Measurements from ENCODE around the gene KLHL4. TPM values are rescaled to one million over a fixed set of nuclear protein-coding genes. Genes with fewer than 3 reads are reported as not detected.
"Not testable (repeated sequence)": the region's sequence is repeated elsewhere in the genome, so short reads cannot be mapped to it uniquely, and the experiment has no call there.

Gene KLHL4
- 10 to 100 TPM in 1 of 2 donors, under 1 TPM in 1; 0.23 to 31.1 TPM for total RNA-seq

- Histone ChIP-seq H3K9me3 (no peaks in the 10 kb centered on the region), H3K27ac (no peak within 1 kb of the TSS), H3K36me3 (no peaks in the 10 kb centered on the region), H3K4me1 (replicated peaks) (no peaks in the 10 kb centered on the region), H3K27me3 (replicated peaks; ENCODE audit: insufficient read depth) (no peaks in the 10 kb centered on the region), H3K4me3 (no peak within 1 kb of the TSS)
- TF ChIP-seq, protein P1, sequence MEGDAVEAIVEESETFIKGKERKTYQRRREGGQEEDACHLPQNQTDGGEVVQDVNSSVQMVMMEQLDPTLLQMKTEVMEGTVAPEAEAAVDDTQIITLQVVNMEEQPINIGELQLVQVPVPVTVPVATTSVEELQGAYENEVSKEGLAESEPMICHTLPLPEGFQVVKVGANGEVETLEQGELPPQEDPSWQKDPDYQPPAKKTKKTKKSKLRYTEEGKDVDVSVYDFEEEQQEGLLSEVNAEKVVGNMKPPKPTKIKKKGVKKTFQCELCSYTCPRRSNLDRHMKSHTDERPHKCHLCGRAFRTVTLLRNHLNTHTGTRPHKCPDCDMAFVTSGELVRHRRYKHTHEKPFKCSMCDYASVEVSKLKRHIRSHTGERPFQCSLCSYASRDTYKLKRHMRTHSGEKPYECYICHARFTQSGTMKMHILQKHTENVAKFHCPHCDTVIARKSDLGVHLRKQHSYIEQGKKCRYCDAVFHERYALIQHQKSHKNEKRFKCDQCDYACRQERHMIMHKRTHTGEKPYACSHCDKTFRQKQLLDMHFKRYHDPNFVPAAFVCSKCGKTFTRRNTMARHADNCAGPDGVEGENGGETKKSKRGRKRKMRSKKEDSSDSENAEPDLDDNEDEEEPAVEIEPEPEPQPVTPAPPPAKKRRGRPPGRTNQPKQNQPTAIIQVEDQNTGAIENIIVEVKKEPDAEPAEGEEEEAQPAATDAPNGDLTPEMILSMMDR (IDR thresholded peaks at IDR 0.05), result no peak
- no peak for TF ChIP-seq POLR2AphosphoS5 (IDR thresholded peaks at IDR 0.05)
- TF ChIP-seq POLR2A (IDR thresholded peaks at IDR 0.05), result no peak
- WGBS, result 2% methylated on average over 8 of the region's 8 CpGs
- intact Hi-C loops (cut with DNase I), result no loop called here
- DNase-seq (ENCODE audit: low spot score), result no peak
Observed at GRCh38 chrX:87517571-87518141, at the start of gene KLHL4. Gene KLHL4, plus strand, starts transcription at chrX:87517802. Its CDS starts 92 bp downstream, at chrX:87517894.

DNA sequence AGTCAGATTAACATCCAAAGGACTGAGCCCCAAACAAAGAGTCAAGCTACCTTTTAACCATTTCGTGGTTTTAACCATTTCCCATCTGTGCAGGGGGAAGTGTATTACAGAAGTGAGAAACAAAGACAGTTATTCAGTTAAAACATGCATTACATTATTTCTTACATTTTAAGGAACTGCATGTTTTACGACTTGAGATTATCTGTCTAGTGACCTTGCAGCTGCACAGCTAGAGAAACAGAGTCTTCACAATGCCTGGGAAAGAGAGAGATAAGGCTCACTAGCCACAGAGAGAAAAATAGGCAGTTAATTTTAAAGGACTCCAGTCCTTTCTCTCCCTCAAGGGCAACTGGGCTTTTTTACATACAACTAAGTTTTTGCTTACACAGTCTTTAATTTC, 48.7 kb upstream of the KLHL4 start:
- Histone ChIP-seq H3K4me3 (no peak overlapping the region), H3K36me3 (no peaks in the 10 kb centered on the region), H3K9me3 (no peaks in the 10 kb centered on the region), H3K27ac (no peak overlapping the region), H3K27me3 (replicated peaks; ENCODE audit: insufficient read depth) (no peaks in the 10 kb centered on the region), H3K4me1 (replicated peaks) (no peaks in the 10 kb centered on the region)
- intact Hi-C loops (cut with DNase I), result no loop called here
- no peak for DNase-seq (ENCODE audit: low spot score)
- WGBS, result 47% methylated on average over 2 of the region's 2 CpGs
- TF ChIP-seq, protein P1 (IDR thresholded peaks at IDR 0.05), result no peak
- TF ChIP-seq POLR2AphosphoS5 (IDR thresholded peaks at IDR 0.05) (no peak), POLR2A (IDR thresholded peaks at IDR 0.05) (no peak)

DNA sequence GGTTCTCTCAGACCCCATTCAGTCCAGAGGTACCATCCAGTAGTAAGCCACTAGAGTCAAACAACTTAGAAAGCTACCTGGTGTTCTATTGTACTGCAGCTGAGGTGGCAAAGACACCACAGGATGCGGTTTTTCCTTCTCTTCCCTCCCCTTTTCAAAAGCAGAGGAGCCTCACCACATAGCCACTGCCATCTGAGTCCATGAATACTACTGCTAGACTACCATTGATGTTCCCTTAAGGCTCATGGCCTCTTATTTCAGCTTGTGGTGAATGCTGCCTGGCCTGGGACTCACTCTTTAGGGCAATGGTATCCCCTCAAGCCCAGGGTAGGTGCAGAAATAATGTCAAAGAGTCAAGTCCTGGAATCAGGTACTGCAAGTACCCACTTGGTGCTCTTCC, 41.8 kb upstream of the KLHL4 start:
- Histone ChIP-seq H3K4me3 (no peak overlapping the region), H3K4me1 (replicated peaks) (no peaks in the 10 kb centered on the region), H3K27ac (no peak overlapping the region), H3K36me3 (no peaks in the 10 kb centered on the region), H3K9me3 (no peaks in the 10 kb centered on the region), H3K27me3 (replicated peaks; ENCODE audit: insufficient read depth) (no peaks in the 10 kb centered on the region)
- TF ChIP-seq POLR2A (IDR thresholded peaks at IDR 0.05), result no peak
- TF ChIP-seq, protein P1 (IDR thresholded peaks at IDR 0.05), result no peak
- TF ChIP-seq POLR2AphosphoS5 (IDR thresholded peaks at IDR 0.05), result no peak
- intact Hi-C loops (cut with DNase I), result no loop called here
- 43% methylated on average over 1 of the region's 1 CpG for WGBS
- no peak for DNase-seq (ENCODE audit: low spot score)

GRCh38 chrX:87478703-87479102, 38.9 kb upstream of the KLHL4 start:
- intact Hi-C loops (cut with DNase I); DNase-seq (ENCODE audit: low spot score); H3K4me1 ChIP-seq (replicated peaks); H3K27ac ChIP-seq; H3K27me3 ChIP-seq (replicated peaks; ENCODE audit: insufficient read depth); H3K36me3 ChIP-seq; H3K9me3 ChIP-seq; H3K4me3 ChIP-seq: not testable (repeated sequence)
- 92% methylated on average over 16 of the region's 16 CpGs for WGBS

GRCh38 chrX:87489071-87489470, 28.5 kb upstream of the KLHL4 start:
- WGBS, result 65% methylated on average over 2 of the region's 2 CpGs
- Histone ChIP-seq H3K27ac (no peak overlapping the region), H3K4me1 (replicated peaks) (no peaks in the 10 kb centered on the region), H3K4me3 (no peak overlapping the region), H3K9me3 (no peaks in the 10 kb centered on the region), H3K27me3 (replicated peaks; ENCODE audit: insufficient read depth) (no peaks in the 10 kb centered on the region), H3K36me3 (no peaks in the 10 kb centered on the region)
- DNase-seq (ENCODE audit: low spot score), result no peak
- TF ChIP-seq, protein P1 (IDR thresholded peaks at IDR 0.05), result no peak
- no peak for TF ChIP-seq POLR2AphosphoS5 (IDR thresholded peaks at IDR 0.05)
- TF ChIP-seq POLR2A (IDR thresholded peaks at IDR 0.05), result no peak
- intact Hi-C loops (cut with DNase I), result no loop called here
